HG03175 (cell line): ENCODE results near the gene KCNQ2.
"Not testable (repeated sequence)": the region's sequence is repeated elsewhere in the genome, so short reads cannot be mapped to it uniquely, and the experiment has no call there.

Source experiments
- ATAC-seq: cut with Tn5 transposase; IDR thresholded peaks from one replicate; pipeline ENCODE4 v1.9.1; 2021; ENCODE audit warnings: mild to moderate bottlenecking, moderate library complexity; ENCODE audit not compliant: unreplicated experiment

KCNQ2 gene

DNA sequence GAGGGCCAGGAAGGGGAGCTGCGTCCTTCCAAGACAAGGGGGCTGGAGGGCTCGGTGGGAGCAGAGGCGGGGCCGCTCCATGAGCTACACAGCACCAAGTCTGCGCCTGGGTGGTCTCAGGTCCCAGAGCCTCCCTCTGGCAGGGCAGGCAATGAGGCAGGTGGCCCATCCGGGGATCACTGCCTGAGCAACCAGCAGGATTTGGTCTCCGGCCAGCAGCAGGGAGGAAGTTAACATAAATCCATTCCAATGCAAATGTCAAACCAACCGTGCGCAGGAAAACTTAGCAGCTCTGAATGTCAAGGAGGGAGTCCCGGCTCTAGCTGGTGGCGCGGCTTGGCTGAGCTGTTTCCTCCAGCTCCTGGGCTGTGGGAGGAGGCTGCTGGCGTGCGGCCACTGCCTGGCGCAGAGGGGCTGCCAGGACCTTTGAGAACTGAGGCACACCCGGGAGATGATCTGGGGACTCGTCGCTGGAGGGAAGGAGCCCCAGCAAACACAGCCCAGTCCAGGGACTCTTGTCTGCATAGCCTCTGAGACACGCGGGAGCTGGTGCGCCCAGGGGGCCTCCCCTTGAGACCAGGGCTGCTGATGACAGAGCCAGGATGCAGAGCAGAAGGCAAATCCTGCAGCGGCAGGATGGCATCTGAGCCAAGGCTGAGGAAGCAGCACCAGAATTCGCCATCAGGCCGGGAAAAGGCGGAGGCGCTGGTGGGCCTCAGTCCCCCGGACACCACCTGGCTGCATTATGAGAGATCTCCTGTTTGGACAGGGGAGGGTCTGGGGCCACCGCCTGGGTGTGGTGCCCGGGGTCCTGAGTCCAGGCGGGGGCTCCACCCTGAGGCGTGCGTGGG, 78.2 kb downstream of the KCNQ2 start:
- no peak for ATAC-seq

DNA sequence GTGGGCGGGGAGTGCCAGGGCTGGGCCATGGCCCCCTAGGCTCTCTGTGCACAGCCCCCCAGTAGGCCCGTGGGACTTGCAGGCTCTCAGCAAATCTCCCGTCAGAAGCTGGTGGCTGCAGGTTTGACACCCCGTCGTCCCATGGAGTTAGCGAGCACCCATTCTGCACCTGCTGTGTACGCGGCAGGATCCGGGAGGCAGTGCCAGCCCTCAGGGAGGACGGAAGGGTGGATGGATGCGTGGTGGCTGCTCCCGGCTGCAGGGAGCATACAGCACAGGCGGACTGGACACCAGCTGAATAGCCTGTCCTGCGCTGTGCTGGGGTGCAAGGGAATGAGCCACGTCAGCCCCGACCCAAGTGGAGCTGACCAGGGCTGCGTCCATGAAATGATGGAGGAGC, 78.9 kb downstream of the KCNQ2 start:
- ATAC-seq = no peak

DNA sequence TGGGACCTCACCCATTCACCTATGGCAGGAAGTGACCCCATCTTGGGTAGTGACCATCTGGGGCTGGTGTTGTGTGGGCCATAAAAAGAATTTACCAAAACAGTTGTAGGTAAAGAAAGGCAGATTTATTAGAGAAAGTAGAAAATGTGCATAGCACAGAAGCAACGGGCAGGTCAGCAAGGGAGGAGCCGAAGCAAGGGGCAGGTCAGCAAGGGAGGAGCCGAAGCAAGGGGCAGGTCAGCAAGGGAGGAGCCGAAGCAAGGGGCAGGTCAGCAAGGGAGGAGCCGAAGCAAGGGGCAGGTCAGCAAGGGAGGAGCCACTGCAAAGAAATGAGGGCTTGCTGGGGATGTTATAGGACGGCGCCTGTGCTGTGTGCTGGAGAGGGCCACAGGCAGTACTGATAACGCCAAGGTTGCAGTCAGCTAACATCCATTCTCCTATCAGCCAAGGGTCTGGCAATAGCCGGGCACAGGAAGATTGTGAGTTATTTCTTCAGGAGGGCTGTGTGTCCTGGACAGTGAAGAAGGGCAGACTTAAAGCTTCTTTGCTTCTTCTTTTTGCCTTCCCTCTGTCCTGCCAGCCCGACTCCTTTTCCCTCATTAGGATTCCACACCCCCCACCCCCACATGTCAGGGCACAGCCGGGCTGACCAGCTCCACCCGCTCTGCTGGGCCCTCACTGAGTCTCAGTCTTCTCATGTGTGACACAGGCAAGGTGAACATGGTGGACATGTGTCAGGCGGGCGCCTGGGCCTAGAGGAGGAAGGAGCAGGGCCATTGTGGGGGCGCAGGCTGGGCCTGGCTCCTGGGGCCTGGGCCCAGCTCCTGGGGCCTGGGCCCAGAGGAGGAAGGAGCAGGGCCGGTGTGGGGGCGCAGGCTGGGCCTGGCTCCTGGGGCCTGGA, 79.7 kb downstream of the KCNQ2 start:
- no peak for ATAC-seq

DNA sequence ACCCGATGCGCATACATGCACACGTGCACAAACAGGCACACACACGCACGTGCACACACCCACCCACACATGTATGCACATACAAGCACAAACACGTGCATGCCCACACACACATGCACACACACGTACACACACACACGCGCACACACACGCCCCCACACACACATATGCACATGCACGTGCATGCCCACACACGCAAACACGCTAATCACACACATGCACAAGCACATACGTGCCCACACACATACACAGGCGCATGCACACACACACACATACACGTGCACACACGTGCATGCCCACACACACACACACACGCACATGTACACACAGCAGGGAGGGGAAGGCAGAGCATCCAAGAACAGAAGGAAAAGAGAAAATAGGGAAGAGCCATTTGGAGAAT, 84.5 kb downstream of the KCNQ2 start:
- ATAC-seq = no peak

DNA sequence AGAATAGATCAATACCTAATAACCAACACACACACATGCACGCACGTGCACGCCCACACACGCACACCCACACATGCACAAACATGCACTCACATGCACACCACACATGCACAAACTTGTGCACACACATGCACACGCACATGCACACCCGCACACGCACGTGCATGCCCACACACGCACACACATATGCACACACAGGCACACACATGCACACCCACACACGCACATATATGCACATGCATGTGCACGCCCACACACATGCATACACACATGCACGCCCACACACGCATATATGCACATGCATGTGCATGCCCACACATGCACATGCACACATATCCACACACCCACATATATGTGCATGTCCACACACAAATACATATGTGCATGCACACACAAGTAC, 85.1 kb downstream of the KCNQ2 start:
- ATAC-seq = no peak

DNA sequence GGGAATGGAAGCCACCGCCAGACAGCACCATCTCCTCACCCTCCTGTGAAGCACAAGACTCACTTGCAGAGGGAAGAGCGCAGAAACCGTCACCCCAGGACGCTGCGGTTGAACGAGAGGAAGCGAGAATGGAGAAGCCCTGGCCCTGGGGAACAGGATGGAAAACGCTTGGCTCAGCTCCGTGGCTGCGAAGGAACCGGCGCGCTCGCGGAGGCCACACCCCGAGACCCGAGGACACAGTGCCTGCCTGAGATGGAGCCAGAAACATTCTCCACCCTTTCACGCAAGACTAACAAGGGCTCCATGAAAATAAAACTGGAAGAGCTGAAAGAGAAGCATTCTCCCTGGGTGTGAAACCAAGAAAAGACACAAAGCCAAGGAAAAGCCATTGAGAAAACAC, 86.0 kb downstream of the KCNQ2 start:
- no peak for ATAC-seq

DNA sequence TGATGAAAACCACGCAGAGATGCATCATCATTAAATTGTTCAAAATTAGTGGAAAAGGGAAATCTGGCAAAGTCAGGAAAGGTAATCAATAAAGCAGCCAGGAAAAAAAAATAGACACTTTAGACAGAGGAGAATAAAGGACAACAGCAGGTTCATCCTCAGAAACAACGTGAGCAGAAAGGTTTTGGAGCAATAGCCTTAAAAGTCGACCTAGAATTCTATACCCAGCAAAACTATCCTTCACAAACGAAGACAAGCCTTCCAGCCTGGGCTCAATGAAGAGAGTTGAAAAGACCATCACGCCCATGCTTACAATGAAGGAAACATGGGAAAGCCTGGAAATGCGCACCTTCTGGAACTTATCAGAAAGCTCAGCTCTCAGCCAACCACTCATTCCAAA, 86.6 kb downstream of the KCNQ2 start:
- ATAC-seq = no peak

DNA sequence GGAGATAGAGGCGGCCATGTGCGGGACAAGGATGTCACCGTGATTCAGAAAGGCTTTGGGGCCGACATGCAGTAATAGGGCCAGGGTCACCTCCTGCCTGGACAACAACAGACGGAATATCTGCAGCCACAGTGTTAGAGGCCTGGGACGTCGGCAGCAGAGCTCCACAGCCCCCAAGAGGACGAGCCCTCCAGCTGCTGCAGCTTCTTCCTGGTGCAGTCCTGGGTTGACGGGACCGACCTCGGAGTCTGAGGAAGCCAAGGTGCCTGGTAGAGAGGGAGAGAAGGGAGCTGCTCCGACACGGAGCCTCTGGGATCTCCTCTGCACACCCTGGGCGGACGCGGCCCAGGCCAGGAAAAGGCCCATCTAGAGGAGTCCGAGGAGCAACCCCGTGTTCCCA, 88.1 kb downstream of the KCNQ2 start:
- no peak for ATAC-seq

DNA sequence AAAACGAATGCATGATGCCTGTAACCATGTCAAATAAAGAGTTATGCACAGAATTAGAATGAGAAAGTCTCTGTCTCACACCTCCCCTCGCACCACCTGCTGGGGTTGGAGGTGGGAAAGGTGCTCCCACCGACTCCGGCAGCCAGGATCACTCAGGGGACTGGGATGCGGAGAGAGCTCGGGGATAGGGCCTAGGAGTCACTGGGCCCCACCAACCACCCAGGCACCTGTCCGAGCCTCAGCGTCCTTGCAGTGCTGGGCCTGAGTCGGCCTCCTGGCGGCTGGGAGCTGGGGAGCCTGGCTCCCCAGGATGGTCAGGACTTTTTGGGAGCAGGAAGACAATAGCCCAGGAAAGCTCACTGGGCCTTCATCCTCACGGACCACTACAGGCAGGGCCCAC, 88.9 kb downstream of the KCNQ2 start:
- no peak for ATAC-seq

DNA sequence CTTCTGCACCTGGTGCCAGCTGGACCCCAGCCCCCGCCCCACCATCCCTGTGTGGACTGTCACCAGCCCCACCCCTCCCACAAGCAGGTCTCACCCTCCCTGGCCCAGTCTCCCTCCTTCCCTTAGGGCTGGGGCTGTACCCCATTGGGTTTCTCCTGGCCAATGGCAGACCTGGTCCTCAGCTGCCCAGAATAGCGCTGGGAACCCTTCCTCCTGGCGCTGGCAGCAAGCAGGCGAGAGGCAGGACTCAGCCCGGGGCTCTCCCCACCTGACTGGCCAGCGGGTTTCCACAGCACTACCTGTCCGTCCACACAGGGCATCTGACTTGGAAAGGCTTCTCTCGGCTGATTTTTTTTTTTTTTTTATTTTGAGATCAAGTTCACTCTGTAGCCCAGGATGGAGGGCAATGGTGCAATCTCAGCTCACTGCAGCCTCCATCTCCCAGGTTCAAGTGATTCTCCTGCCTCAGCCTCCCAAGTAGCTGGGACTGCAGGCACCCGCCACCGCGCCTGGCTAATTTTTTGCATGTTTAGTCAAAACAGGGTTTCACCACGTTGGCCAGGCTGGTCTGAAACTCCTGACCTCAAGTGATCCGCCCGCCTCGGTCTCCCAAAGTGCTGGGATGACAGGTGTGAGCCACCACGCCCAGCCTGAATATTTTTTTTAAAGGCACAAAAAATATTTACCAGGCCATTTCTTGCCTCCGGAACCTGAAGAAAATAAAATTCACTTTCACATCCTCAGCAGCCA, 89.7 kb downstream of the KCNQ2 start:
- no peak for ATAC-seq

DNA sequence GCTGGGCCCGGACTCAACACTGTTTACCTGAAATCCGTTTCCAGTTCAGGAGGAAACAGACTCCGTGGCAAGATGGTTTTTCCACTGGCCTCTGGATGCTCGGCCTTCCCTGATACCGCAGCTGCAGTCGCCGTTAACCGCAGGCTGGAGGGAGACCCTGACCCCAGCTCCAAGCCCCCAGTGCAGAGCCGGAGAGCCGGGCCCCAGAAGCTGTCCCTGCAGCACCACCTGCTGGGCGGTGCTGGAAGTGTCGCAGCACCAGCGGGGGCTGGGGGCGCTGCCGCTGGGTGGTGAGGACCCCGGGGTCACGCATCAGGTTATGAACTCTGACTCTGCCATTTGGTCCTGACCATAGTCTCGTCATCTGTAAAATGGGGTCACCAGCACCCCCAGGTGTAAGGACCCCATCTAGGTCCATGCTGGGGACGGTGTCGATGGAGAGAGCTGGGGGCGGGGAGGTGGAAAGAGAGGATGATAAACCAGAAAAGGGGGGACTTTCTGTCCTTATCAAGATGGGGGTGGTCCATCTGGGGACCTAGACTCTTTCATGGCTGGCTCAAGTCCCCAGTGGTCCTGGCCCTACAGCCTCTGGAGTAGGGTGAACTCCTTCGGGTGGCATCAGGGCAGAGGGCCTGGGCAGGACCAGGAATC, 90.5 kb downstream of the KCNQ2 start:
- no peak for ATAC-seq

DNA sequence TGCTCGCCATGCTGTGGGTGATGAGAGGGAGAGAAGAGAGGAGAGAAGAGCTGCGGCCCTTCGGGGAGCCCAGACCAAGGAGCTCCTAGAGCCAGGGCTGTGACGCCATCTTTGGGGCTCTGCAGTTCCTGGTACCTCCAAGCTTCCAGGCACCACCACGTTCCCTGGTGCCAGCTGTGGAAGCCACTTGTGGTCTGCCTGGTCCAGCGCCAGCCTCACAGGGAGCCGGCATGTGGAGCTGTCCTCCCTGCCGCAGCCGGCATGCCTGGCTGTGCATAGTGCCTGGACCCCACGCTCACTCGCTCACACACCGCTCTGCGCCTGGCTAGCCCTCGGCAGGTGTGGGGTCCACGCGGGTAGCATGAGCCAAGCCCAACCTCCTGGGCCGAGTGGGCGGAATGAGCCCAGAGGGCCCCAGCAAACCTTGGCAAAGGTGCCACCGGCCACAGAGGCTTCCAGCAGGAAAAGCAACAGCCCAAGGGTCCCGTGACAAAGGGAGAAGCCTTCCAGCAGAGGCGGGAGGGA, 92.0 kb downstream of the KCNQ2 start:
- no peak for ATAC-seq

DNA sequence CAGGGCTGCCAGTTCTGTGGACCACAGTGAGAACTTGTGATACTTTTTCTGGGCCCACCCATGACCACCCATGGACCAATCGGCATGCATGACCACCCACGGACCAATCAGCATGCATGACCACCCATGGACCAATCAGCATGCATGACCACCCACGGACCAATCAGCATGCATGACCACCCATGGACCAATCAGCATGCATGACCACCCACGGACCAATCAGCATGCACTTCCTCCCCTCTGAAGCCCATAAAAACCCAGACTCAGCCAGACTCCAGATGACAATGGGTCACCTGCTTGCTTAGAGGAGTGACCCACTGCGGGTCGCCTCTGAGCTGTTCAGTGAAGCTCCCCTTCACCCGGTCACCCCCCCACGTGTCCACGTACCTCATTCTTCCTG, 92.6 kb downstream of the KCNQ2 start:
- not testable (repeated sequence) for ATAC-seq

DNA sequence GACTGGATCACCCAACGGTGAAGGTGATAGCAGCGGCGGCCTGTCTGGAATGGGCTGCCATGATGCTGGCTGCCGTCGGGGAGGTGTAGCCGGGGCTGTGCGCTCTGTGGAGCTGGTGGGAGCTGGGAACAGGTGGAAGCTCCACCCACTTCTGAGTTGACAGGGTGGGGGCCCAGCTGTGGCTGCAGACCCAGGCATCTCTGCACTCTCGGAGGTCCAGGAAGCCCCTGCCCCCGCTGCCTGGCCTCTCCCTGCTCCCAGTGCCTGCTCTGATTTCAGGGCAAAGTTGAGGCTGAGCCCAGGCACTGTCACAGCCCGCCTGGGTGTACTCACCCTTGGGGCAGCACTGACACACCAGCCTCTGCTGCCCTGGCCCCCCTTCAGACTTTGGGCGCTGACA, 93.2 kb downstream of the KCNQ2 start:
- ATAC-seq = no peak

DNA sequence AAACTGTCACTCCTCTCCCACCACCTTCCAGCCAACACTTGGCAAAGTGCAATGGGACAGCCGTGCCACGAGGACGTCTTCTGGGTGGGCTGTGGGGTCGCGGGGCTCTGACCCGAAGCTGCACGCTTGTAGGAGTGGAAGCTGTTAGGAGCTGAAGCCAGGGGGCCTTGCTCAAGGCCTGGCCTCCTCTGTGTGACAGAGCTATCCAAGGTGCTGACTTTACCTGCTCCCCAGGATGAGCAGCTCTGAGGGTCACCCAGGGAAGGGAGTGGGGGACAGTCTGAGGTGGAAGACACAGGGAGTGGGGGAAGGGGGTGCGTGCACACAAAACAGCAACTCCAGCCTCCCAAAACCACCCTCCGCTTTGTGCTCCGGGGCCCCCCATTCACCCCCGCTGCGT, 93.8 kb downstream of the KCNQ2 start:
- no peak for ATAC-seq

DNA sequence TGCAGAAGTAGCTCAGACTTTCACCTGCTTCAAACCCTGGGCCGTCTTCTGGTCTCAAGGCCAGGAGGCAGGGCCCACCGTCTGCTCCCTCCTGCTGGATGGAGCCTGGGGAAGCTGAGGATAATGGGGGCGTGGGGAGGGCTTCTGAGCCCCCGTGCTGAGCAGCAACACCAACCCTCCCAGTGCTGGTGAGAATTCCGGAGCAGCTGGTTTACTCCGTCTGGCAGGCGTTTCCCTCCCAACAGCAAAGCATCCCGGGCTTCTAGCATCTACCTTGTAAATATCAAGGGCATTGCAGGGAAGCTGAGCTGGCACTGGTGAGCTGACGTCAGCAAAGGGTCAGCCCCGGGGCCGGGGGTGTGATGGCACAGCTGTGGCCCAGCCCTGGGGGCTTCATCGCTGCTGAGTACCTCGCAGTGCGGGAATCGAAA, 94.5 kb downstream of the KCNQ2 start:
- ATAC-seq = no peak

DNA sequence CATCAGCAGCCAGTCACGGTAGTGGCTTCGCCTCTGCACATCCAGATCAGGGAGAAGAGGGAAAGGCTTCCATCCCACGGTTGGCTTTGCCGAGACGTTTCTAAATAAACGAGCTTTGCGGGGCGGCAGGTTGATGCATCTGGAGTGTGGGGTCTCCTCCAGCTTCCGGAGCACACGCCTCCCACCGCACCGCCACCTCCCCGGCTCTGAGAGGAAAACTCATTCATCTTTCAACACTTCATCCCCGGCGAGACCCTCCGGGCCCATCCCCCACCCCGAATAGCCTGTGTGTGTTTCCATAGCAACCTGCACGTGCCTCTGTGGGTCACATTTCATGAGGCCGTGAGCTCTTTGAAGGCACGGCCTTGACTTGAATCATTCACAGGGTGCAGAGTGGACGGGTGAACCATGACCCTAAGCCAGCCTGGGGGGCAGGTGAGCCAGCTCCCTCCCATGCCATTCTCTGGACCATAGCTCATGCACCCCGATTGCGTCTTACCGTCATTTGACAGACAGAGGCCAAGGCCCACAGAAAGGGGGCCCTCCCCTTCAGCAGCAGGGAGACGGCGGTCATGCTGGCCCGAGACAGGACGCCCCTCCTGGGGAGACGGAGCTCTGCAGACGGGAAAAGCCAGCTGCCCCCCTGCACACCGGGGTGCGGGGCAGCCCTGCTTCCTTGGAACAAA, 95.1 kb downstream of the KCNQ2 start:
- ATAC-seq = no peak

DNA sequence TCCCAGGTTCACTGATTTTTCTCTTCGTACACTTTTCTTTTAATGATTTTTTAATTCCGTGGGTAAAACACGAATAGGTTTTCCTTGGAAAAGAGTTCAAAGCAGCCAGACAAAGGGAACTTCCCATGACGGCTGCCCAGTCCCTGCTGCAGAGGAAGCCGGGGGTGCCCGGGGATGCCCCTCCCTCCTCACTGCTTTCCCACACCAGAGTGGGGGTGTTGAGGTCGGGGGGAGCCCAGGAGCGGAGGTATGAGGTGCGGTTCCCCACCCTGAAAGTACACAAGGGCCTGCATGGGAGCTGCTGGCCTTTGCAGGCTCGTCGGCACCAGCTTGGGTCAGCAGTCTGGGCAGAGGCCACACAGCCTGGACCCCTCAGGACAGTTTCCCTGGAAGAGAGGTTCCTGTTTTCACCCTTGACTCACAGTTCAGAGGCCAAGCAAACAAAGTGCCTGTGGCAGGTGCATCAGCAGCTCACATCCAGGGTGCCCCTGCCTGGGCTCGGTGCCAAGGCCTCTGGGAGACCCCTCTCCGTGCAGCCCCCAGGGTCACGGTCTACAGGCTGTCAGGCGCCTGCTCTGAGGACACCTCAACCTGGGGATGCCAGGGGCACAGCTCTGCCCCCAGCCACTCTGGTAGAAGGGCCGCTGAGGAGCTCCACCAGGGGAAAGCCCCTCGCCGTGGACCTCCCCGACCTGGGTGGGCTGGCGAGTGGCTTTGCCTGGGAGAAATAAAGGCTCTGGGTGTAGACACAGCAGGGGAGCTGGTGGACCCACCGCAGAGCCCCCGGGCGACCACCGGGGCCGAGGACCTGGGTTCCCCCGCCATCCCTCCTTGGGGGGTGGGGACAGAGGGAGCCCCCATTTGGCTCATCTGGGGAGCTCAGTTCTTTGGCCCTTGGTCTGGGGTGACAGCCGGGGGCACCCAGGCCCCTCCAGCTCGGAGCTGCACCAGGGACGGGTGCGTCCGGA, 95.9 kb downstream of the KCNQ2 start:
- ATAC-seq = no peak

DNA sequence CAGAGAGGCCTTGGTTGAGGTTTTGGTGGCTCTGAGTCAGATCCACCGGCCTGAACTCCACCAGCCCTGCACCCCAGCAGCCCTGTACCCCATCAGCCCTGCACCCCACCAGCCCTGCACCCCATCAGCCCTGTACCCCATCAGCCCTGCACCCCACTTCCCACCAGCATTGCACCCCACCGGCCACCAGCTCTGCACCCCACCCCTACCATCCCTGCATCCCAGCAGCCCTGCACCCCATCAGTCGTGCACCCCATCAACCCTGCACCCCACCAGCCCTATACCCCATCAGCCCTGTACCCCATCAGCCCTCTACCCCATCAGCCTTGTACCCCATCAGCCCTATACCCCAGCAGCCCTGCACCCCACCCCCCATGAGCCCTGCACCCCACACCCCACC, 97.0 kb downstream of the KCNQ2 start:
- no peak for ATAC-seq
